Natural killer cell treated with Interleukin-12 subunit alpha and Interleukin-12 subunit beta and Interleukin-15 and Interleukin-18, amount 100 ng/mL, for 72 hours (primary cell): ENCODE measurements around the gene SNRPE. TPM values are rescaled to one million over a fixed set of nuclear protein-coding genes. Genes with fewer than 3 reads are reported as not detected.
A peak's percentile ranks its signal among the peaks of the same experiment; 100 is the strongest.

ENCODE experiments used
- ATAC-seq, 2 donors: fragments of 150-1000 bp; cut with Tn5 transposase in 1 of 2; sonication (Bioruptor Pico), chemical (Tn5 transposase) in 1 of 2; 2 replicates each; pipeline ENCODE4 v1.10.0; 2021
- DNase-seq: peaks from one replicate; pipeline ENCODE4 v3.0.0; 2022; ENCODE audit warnings: low spot score
- H3K27ac Mint-ChIP-seq, 2 donors: 1 replicate in 1 of 2; 2 replicates in 1 of 2; pipeline ENCODE4 v1.8.0; 2022; ENCODE audit warnings: mixed read lengths in 2 of 2, mild to moderate bottlenecking in 1 of 2, moderate library complexity in 1 of 2
- H3K27me3 Mint-ChIP-seq, 2 donors: 1 replicate in 1 of 2; 2 replicates in 1 of 2; pipeline ENCODE4 v1.8.0; 2022; ENCODE audit warnings: mixed read lengths in 2 of 2
- H3K36me3 Mint-ChIP-seq: one replicate; pipeline ENCODE4 v1.8.0; 2022; ENCODE audit warnings: mixed read lengths
- H3K4me1 Mint-ChIP-seq, 2 donors: 1 replicate in 1 of 2; 2 replicates in 1 of 2; pipeline ENCODE4 v1.8.0; 2022; ENCODE audit warnings: low read depth in 2 of 2, mixed read lengths in 2 of 2, mild to moderate bottlenecking in 1 of 2
- H3K4me3 Mint-ChIP-seq: one replicate; pipeline ENCODE4 v1.8.0; 2022; ENCODE audit warnings: mixed read lengths
- H3K9me3 Mint-ChIP-seq: 2 replicates; pipeline ENCODE4 v1.8.0; 2022; ENCODE audit warnings: mixed read lengths
- total RNA-seq, 2 donors: library from RNA; stranded (reverse); gene quantifications; one replicate each; pipeline ENCODE4 v1.2.3, GENCODE V29; 2022

Gene SNRPE
- total RNA-seq, 2 donors from 2014 or later = 124 to 125 TPM

GRCh38 chr1:203858055-203858454 is 3.3 kb upstream of the SNRPE start:
- DNase-seq (no peak), ATAC-seq (no peak)
- no peak overlapping the region for H3K4me3 Mint-ChIP-seq
- H3K9me3 Mint-ChIP-seq = no peaks in the 10 kb centered on the region
- peaks cover 16 to 20% of the 10 kb centered on the region in 2 donors for H3K4me1 Mint-ChIP-seq
- H3K27me3 Mint-ChIP-seq = no peaks in the 10 kb centered on the region
- no peak overlapping the region for H3K27ac Mint-ChIP-seq
- H3K36me3 Mint-ChIP-seq = peaks cover 17% of the 10 kb centered on the region

DNA sequence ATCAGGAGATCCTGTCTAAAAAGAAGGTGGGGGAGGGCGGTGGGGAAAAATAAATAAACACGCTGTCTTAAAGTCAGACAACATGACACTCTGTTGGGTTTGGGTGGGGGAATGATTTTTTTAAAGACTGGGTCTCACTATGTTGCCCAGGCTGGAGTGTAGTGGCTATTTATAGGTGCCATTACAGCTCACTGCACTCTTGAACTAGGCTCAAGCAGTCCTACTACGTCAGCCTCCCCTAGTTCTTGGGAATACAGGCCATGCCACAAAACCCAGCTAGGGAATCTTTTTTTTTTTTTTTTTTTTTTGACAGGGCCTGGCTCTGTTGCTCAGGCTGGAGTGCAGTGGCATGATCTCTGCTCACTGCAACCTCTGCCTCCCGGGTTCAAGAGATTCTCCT is 2.4 kb upstream of the SNRPE start:
- ATAC-seq = no peak
- no peaks in the 10 kb centered on the region for H3K9me3 Mint-ChIP-seq
- H3K27ac Mint-ChIP-seq = no peak overlapping the region
- H3K36me3 Mint-ChIP-seq = peaks cover 17% of the 10 kb centered on the region
- no peak for DNase-seq
- no peaks in the 10 kb centered on the region for H3K27me3 Mint-ChIP-seq
- H3K4me1 Mint-ChIP-seq = peaks cover 16 to 23% of the 10 kb centered on the region in 2 donors
- H3K4me3 Mint-ChIP-seq = no peak overlapping the region

DNA sequence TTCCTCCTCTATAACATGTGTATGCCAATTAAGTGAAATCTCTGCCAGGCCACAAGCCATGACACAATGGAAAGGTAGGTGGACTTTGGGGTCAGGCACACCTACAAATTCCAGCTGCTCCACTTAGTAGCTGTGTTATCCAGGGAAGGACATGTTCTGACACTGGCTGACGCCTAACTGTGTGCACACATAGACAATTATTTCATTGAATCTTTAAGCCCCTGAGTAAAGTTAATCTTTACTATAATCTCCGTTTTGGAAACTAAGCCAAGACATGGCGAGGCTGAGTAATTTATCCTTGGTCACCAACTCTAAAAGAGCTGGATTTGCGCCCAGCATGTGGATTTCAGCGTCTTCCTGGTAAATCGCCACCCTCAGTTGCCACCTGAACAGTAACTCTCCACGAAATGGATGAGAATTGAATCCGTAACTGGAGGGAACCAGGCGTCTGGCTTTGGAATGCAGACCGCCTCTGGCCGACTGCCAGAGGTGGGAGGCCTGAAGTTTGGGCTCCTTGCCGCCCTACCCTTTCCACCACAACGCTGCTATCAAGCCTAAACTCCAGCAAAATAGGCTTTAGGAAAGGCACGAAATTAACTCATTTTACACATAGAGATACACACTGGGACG is 888 bp upstream of the SNRPE start:
- peaks cover 25% of the 10 kb centered on the region for H3K36me3 Mint-ChIP-seq
- no peaks in the 10 kb centered on the region for H3K27me3 Mint-ChIP-seq
- ATAC-seq = no peak
- H3K4me1 Mint-ChIP-seq = peaks cover 16 to 23% of the 10 kb centered on the region in 2 donors
- DNase-seq = no peak
- H3K9me3 Mint-ChIP-seq = no peaks in the 10 kb centered on the region
- peak overlapping the region; percentile 100 for H3K4me3 Mint-ChIP-seq
- peak overlapping the region; percentile 98 to 99 for H3K27ac Mint-ChIP-seq

DNA sequence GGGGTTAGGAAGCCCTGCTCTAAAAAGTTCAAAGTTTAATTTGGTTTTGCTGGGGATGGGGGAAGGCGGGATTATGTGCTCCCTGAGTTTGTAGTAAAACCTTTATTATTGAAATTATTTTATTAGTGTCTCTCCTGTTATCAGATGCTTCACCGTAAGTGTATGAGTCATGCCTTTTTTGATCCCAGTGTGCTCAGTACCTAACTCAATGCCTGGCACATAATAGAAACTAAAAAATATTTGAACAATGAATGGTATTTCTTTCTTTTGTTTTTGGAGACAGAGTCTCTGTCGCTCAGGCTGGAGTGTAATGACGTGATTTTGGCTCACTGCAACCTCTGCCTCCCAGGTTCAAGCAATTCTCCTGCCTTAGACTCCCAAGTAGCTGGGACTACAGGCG is 6.4 kb downstream of the SNRPE start:
- Mint-ChIP-seq H3K36me3 (peaks cover 27% of the 10 kb centered on the region), H3K4me3 (no peak overlapping the region), H3K27ac (no peak overlapping the region), H3K9me3 (no peaks in the 10 kb centered on the region), H3K4me1 (peaks cover 6 to 7% of the 10 kb centered on the region in 2 donors), H3K27me3 (no peaks in the 10 kb centered on the region)
- ATAC-seq (no peak), DNase-seq (no peak)

GRCh38 chr1:203870245-203870644 is 8.8 kb downstream of the SNRPE start:
- DNase-seq (no peak), ATAC-seq (no peak)
- no peak overlapping the region for H3K27ac Mint-ChIP-seq
- H3K27me3 Mint-ChIP-seq = no peaks in the 10 kb centered on the region
- peaks cover 3 to 10% of the 10 kb centered on the region in 2 donors for H3K4me1 Mint-ChIP-seq
- H3K36me3 Mint-ChIP-seq = peaks cover 30% of the 10 kb centered on the region
- H3K9me3 Mint-ChIP-seq = no peaks in the 10 kb centered on the region
- H3K4me3 Mint-ChIP-seq = no peak overlapping the region

- Mint-ChIP-seq H3K9me3 (no peaks in the 10 kb centered on the region), H3K4me1 (peaks cover 3 to 10% of the 10 kb centered on the region in 2 donors), H3K27ac (no peak overlapping the region), H3K36me3 (peaks cover 23% of the 10 kb centered on the region), H3K4me3 (no peak overlapping the region), H3K27me3 (no peaks in the 10 kb centered on the region)
- no peak for DNase-seq
- no peak for ATAC-seq
These were observed 9.9 kb downstream of the SNRPE start for GRCh38 chr1:203871114-203871880.

DNA sequence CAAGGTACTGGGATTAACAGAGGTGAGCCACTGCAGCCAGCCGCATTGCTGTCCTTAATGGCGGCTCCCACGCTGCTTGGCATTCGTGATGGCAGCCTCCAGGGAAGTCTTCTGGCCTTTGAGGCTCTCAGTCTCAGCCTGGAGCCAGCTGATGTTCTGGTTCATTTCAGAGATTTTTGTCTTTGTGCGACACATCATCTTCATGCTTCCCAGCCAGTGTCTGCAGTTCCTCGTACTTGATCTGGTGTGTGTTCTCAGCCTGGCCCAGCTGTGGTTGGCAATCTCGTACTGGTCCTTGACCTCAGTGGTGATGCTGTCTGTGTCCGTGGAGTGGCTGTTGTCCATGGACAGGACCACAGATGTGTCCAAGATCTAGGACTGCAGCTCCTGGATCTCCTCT is 11.7 kb downstream of the SNRPE start:
- H3K27ac Mint-ChIP-seq = no peak overlapping the region
- peaks cover 0 to 5% of the 10 kb centered on the region in 2 donors for H3K4me1 Mint-ChIP-seq
- H3K4me3 Mint-ChIP-seq = no peak overlapping the region
- no peak for ATAC-seq
- no peak for DNase-seq
- no peaks in the 10 kb centered on the region for H3K9me3 Mint-ChIP-seq
- no peaks in the 10 kb centered on the region for H3K27me3 Mint-ChIP-seq
- peaks cover 16% of the 10 kb centered on the region for H3K36me3 Mint-ChIP-seq

DNA sequence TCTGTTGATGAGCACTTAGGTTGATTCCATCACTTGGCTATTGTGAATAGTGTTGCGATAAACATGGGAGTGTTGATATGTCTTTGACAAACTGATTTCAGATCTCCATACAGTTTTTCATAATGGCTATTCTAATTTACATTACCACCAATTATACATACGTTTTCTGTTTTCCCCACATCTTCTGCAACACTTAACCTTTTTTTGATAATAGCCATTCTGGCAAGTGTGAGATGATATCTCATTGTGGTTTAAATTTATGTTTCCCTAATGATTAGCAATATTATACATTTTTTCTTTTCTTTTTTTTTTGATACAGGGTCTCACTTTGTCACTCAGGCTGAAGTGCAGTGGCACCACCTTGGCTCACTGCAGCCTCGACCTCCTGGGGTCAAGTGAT is 17.0 kb downstream of the SNRPE start:
- Mint-ChIP-seq H3K36me3 (peaks cover 6% of the 10 kb centered on the region), H3K4me1 (peaks cover 0 to 5% of the 10 kb centered on the region in 2 donors), H3K27ac (no peak overlapping the region), H3K27me3 (no peaks in the 10 kb centered on the region), H3K4me3 (no peak overlapping the region), H3K9me3 (no peaks in the 10 kb centered on the region)
- DNase-seq = no peak
- no peak for ATAC-seq

DNA sequence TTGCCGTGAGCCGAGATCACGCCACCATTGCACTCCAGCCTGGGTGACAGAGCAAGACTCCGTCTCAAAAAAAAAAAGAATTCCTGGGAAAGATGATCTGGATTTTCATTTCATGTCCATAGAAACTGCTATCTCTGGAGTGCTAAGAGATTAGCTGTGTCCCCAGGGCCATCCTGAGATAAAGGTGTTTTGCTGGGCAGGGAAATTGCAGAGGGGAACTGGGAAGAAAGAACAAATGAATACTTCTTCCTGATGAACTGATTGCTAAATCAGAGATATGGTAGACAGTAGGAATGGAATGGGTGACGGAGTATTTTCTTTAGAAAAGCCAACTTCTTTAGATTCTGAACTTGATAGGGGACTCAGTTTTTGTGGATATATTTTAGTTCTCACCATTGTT is 19.2 kb downstream of the SNRPE start:
- no peaks in the 10 kb centered on the region for H3K27me3 Mint-ChIP-seq
- H3K27ac Mint-ChIP-seq = no peak overlapping the region
- no peaks in the 10 kb centered on the region for H3K9me3 Mint-ChIP-seq
- H3K4me3 Mint-ChIP-seq = no peak overlapping the region
- H3K4me1 Mint-ChIP-seq = no peaks in the 10 kb centered on the region
- no peaks in the 10 kb centered on the region for H3K36me3 Mint-ChIP-seq
- DNase-seq (no peak), ATAC-seq (no peak)

GRCh38 chr1:203888807-203889251 is 27.4 kb downstream of the SNRPE start:
- DNase-seq (no peak), ATAC-seq (no peak)
- Mint-ChIP-seq H3K27me3 (no peaks in the 10 kb centered on the region), H3K27ac (no peak overlapping the region), H3K9me3 (peaks cover 3% of the 10 kb centered on the region), H3K4me1 (no peaks in the 10 kb centered on the region), H3K4me3 (no peak overlapping the region), H3K36me3 (peaks cover 12% of the 10 kb centered on the region)

DNA sequence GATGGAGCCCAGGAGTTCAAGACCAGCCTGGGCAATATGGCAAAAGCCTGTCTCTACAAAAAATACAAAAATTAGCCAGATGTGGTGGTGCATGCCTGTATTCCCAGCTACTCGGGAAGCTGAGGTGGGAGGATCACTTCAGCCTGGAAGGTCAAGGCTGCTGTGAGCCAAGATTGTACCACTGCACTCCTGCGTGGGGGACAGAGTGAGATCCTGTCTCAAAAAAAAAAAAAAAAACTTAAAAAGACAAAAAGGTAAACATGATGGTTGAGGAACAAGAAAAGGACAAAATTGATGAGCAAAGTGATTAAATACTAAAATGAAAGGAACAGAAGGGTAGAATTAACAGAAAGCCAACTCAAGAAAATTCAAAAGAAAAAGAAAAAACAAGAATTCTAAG is 30.6 kb downstream of the SNRPE start:
- Mint-ChIP-seq H3K9me3 (peaks cover 7% of the 10 kb centered on the region), H3K4me1 (no peaks in the 10 kb centered on the region), H3K36me3 (peaks cover 21% of the 10 kb centered on the region), H3K4me3 (no peak overlapping the region), H3K27ac (no peak overlapping the region), H3K27me3 (peaks cover 0 to 3% of the 10 kb centered on the region in 2 donors)
- DNase-seq (no peak), ATAC-seq (no peak)

DNA sequence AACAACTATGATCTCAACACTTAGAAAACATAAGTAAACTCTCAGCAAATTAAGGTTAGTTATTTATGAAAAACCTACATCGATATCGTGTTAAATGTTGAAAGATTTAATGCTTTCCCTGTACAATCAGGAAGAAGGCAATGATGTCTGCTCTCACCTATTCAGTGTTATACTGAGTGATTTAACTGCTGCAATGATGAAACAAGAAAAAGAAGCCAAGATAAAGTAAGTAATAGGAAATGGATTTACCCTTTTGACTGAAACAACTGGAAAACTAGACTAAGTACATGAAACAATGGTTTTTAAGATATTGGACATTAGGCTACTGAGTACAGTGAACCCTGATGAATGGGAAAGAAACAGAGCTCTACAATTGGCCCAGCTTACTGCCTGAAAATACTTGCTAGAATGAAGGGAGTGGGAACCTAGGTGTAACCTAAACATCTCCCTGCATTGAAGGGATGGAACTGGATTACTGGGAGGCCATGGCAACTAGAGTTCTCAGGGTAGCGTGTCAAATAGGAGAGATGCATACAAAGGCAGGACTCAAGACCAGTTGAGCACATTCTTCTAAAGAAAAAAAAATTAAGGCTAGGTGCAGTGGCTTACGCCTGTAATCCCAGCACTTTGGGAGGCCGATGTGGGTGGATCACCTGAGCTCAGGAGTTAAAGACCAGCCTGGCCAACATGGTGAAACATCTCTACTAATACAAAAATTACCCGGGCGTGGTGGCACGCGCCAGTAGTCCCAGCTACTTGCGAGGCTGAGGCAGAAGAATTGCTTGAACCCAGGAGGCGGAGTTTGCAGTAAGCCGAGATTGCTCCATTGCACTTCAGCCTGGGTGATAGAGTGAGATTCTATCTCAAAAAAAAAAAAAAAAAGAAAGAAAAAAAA is 37.3 kb downstream of the SNRPE start:
- Mint-ChIP-seq H3K36me3 (peaks cover 10% of the 10 kb centered on the region), H3K4me3 (no peak overlapping the region), H3K27ac (no peak overlapping the region), H3K27me3 (peaks cover 4 to 7% of the 10 kb centered on the region in 2 donors), H3K9me3 (peaks cover 4% of the 10 kb centered on the region), H3K4me1 (no peaks in the 10 kb centered on the region)
- DNase-seq (no peak), ATAC-seq (no peak)

DNA sequence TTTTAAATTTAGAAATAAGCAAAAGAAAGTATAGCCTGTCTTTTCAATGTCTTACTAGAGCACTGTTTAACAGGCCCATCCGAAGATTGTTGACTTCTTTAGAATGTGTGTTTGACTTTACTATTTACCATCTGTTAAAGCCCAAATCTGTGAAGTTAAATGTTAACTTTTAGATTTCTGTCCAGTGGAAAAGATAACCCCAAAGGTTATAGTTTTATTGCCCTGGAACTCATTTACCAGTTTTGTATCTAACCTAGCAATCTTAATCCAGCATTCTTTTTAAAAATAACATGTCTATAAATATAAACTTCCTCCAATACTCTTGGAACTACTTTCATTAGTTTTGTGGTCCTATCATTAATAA is 37.9 kb downstream of the SNRPE start:
- ATAC-seq (no peak), DNase-seq (no peak)
- H3K36me3 Mint-ChIP-seq = peaks cover 4% of the 10 kb centered on the region
- peaks cover 5 to 7% of the 10 kb centered on the region in 2 donors for H3K27me3 Mint-ChIP-seq
- peaks cover 2% of the 10 kb centered on the region for H3K9me3 Mint-ChIP-seq
- H3K27ac Mint-ChIP-seq = no peak overlapping the region
- H3K4me1 Mint-ChIP-seq = no peaks in the 10 kb centered on the region
- H3K4me3 Mint-ChIP-seq = no peak overlapping the region
